Testis (tissue), 2 donors: Measurements from ENCODE around the gene C12orf76.

Experiments used
- CTCF ChIP-seq, 3 experiments: fragments of 450-650 bp in 2 of 3; fragments of 200-600 bp in 1 of 3; sonication (generic) in 1 of 3; IDR thresholded peaks; one replicate each; pipeline ENCODE4 v1.5.1; 2016 to 2019; ENCODE audit warnings: antibody characterized with exemption in 3 of 3, mild to moderate bottlenecking in 2 of 3, moderate library complexity in 1 of 3
- POLR2A ChIP-seq: fragments of 450-650 bp; IDR thresholded peaks from one replicate; pipeline ENCODE4 v1.6.1; 2017; ENCODE audit warnings: antibody characterized with exemption, mild to moderate bottlenecking, moderate library complexity

GRCh38 chr12:110080410-110080809 lies 32.1 kb upstream of the C12orf76 start:
- no peak for TF ChIP-seq POLR2A
- no peak for TF ChIP-seq CTCF (IDR thresholded peaks at IDR 0.05)
